GM13976 (cell line): ENCODE data around the gene TPCN2.

Experiments used
- DNase-seq: peaks from one replicate; pipeline ENCODE4 v3.0.0; 2012; ENCODE audit warnings: low spot score
- CTCF ChIP-seq: IDR thresholded peaks from 2 replicates; pipeline ENCODE4 v1.5.1; 2012; ENCODE audit warnings: borderline replicate concordance, mild to moderate bottlenecking; ENCODE audit not compliant: insufficient read depth; ENCODE audit errors: extremely low read depth, missing control alignments, control extremely low read depth
- in situ Hi-C: fragments of 300-500 bp; cut with MboI; formaldehyde crosslinking; loops from one replicate; pipeline ENCODE4 v1.12.0; 2022; ENCODE audit warnings: low sequenced_read_pairs, mixed read lengths, inconsistent platforms; ENCODE audit not compliant: unreplicated experiment

The TPCN2 gene

GRCh38 chr11:69113226-69113625, 64.5 kb downstream of the TPCN2 start:
- in situ Hi-C loops: loop anchor here (25.0 kb wide), 1 partner anchor 174 kb away; the partner anchor contains the start of gene MYEOV
- DNase-seq: no peak
- no peak for TF ChIP-seq CTCF

DNA sequence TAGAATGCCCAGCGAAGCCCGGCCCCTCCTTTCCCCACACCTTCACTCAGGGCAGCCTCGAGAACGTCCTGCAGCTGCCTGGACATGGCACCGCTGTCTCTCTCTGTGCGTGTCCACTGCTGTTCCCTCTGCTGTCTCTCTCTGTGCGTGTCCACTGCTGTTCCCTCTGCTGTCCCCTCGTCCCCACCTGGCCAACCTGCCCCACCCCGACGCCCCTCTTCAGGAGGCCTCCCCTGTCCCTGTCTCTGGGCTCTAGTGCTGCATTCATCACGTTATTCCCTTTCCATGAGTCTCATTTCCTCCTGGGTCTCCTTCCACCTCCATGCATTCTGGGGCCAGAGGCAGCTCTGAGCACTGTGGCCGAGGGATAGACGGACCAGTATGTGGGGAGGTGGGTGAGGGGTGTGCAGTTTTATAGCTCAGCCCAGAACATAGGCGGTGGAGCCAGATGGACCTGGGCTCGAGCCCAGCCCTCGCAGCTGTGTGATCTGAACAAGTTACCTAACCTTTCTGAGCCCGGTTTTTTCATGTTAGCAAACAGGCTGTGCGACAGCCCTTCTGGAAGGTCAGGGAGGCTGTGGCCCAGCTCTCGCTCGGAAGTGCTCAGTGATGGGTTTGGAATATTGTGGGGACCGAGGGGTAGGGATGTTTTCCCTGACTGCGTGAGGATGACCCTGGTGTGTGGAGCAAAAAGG, 65.1 kb downstream of the TPCN2 start:
- TF ChIP-seq CTCF: no peak
- DNase-seq: no peak
- in situ Hi-C loops: loop anchor here (25.0 kb wide), 1 partner anchor 174 kb away; the partner anchor contains the start of gene MYEOV

DNA sequence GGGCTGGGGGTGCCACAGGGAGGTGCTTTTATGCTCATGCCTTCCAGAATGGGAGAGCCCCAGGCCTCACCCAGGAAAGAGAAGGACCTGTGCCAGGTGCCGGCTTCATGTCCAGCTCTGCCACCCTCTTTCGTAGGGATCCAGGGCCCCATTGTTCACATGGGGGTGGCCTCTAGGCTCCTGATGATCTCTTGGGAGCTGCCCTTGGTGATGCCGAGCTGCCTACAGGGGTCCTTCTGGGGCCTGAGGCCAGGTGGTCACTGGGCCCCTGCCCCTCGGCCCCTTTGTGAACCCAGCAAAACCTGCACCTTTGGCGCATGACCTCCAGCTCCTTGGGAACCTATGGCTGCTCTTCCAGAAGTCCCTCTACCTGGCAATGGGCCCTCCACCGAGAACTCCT, 65.6 kb downstream of the TPCN2 start:
- no peak for DNase-seq
- in situ Hi-C loops: loop anchor here (25.0 kb wide), 1 partner anchor 173 kb away; the partner anchor contains the start of gene MYEOV
- TF ChIP-seq CTCF: no peak

DNA sequence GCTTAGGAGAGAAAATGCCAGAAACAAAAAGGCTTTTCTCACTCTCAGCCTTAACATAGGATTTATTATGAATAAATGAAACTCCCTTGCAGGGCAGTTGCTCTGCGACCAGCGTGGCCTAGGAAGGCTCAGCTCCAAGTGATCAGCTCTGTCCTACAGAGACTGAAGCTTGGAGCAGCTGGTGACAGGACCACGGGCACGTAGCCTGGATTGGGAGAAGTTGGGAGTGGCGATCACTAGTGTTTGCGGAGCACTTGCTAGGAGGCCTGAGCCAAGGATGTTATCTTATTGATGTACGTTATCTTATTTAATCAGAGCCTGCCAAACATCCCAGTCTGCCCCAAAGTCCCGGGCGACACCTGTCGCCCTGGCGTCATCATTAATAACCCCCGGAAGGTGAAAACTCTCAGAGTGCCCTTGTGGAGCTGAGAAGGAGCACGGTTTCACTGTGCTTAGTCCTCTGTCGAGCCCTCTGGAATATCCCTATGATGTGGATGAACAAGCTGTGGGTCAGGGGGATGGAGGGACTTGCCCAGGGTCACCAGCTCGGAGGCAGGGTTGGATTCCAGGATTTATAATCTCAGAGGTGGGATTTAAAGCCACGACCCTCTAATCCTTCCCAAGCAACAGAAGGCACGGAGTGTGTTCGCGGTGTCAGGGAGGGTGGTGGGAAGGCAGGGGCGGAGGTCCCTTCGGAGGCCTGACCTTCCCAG, 66.2 kb downstream of the TPCN2 start:
- in situ Hi-C loops: loop anchor here (25.0 kb wide), 1 partner anchor 172 kb away; the partner anchor contains the start of gene MYEOV
- no peak for DNase-seq
- TF ChIP-seq CTCF: no peak

DNA sequence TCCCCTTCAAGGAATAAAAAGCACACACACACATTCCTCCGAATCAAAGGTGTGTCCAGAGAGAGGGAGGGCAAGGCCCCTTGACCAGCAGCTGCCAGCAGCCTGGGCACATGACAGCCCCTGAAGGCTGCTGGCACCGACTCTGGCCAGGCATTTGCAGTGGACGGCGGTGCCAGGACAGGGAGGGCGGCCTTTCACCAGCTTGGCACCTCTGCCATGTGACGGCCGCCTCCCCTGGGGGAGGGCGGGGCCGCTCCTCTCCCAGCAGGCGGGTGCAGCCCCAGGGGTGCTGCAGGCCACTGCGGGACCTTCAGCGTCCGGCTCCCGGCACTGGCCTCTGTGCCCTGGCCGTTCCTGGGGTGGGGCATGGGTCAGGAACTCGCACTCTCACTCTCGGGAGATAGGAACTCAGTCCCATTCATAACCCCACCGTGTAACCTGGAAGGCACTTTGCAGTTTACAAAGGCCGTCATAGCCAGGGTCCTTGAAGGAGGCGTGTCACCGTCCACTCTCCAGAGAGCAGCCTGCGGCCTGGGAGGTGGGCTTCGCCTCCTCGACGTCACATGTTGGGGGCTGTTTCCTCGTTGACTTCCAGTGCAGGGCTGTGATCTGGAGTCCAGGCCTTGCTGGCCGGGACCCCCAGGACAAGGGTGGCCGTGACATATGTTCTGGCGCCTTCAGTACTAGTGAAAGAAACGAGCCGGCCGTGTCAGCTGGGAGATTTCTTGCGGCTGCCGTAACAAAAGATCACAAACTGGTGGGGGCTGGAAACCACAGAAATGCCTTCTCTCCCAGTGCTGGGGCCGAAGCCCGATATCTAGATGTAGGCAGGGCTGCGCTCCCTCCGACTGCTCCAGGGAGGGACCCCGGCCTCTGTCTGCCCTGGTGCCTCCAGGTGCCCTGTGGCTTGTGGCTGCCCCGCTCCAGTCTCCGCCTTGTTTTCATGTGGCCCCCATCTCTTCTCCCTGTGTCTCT, 67.1 kb downstream of the TPCN2 start:
- no peak for TF ChIP-seq CTCF
- no peak for DNase-seq
- in situ Hi-C loops: loop anchor here (25.0 kb wide), 1 partner anchor 171 kb away; the partner anchor contains the start of gene MYEOV

DNA sequence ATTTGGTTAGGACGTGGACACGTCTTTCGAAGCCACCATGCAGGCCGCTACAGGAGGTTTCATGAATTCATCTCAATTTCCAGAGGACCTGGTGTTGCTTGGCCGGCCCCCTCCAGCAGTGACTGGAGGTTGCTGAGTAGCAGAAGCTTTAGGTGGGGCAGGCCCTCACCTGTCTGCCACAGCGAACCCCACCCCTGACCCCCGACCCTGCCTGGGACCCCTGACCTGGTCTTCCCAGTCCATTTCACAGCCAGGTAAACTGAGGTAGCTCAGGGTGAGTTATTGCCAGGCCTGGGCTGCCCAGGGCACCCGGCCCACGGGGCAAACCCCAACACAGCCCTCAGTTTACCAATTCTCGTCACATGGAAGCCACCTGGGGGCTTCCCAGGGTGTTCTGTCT, 67.9 kb downstream of the TPCN2 start:
- DNase-seq: no peak
- in situ Hi-C loops: loop anchor here (25.0 kb wide), 1 partner anchor 171 kb away; the partner anchor contains the start of gene MYEOV
- no peak for TF ChIP-seq CTCF
